H1 (cell line): ENCODE results near the gene GABARAPL2. TPM values are rescaled to one million over a fixed set of nuclear protein-coding genes. Genes with fewer than 3 reads are reported as not detected.

Experiments used
- CTCF ChIA-PET: fragments of 300-600 bp; sonication (Branson Sonifier 250); formaldehyde crosslinking; loops from one replicate; lab custom pipeline; 2021; ENCODE audit not compliant: partially characterized antibody; lab: Charles Lee
- POLR2A ChIA-PET: fragments of 300-600 bp; sonication (Branson Sonifier 250); formaldehyde crosslinking; loops from one replicate; lab custom pipeline; 2021; ENCODE audit warnings: inconsistent platforms; ENCODE audit not compliant: partially characterized antibody; lab: Charles Lee
- DNase-seq, 2 experiments: peaks; one replicate each; pipeline versions ENCODE4 v3.0.0 to v3.0.0-alpha.2; 2010 to 2022; ENCODE audit warnings: low spot score in 2 of 2, low read depth in 1 of 2, mixed read lengths in 1 of 2
- FAIRE-seq: peaks from 2 replicates; lab custom pipeline; 2011; peaks lifted over from hg19 to GRCh38; lab: Jason Lieb, UNC
- H2AFZ ChIP-seq: 2 replicates; pipeline ENCODE4 v1.8.1; 2012; ENCODE audit warnings: low read length, inconsistent platforms
- H2AK5ac ChIP-seq: 2 replicates; pipeline ENCODE4 v1.6.1; 2013; ENCODE audit warnings: low read depth, low read length
- H2BK120ac ChIP-seq: replicated peaks from 2 replicates; pipeline ENCODE3; 2013; ENCODE audit warnings: low read depth, low read length, inconsistent platforms
- H2BK12ac ChIP-seq: 2 replicates; pipeline ENCODE4 v1.6.1; 2013; ENCODE audit warnings: low read depth, low read length
- H2BK15ac ChIP-seq: 2 replicates; pipeline ENCODE4 v1.6.1; 2013; ENCODE audit warnings: low read length
- H2BK20ac ChIP-seq: 2 replicates; pipeline ENCODE4 v1.6.1; 2013; ENCODE audit warnings: low read length
- H2BK5ac ChIP-seq: 2 replicates; pipeline ENCODE4 v1.6.1; 2013; ENCODE audit warnings: low read depth, low read length
- H3K14ac ChIP-seq: 2 replicates; pipeline ENCODE4 v1.6.1; 2013; ENCODE audit warnings: inconsistent platforms; ENCODE audit not compliant: insufficient read length
- H3K18ac ChIP-seq: 2 replicates; pipeline ENCODE4 v1.6.1; 2013; ENCODE audit warnings: low read length; ENCODE audit errors: extremely low read depth
- H3K23ac ChIP-seq: 2 replicates; pipeline ENCODE4 v1.6.1; 2013; ENCODE audit warnings: inconsistent platforms; ENCODE audit not compliant: insufficient read length
- H3K23me2 ChIP-seq: 2 replicates; pipeline ENCODE4 v1.6.1; 2013; ENCODE audit warnings: low read depth, low read length
- H3K27ac ChIP-seq: 2 replicates; pipeline ENCODE4 v1.6.1; 2011; ENCODE audit warnings: low read depth, low read length, inconsistent platforms
- H3K27me3 ChIP-seq, 4 experiments: replicated peaks in 1 of 4; 1 replicate in 1 of 4; 2 replicates in 3 of 4; pipeline versions ENCODE4 v1.6.1 to v1.8.1; 2011 to 2013; ENCODE audit warnings: low read length in 3 of 4, mild to moderate bottlenecking in 3 of 4, inconsistent platforms in 2 of 4, mixed read lengths in 2 of 4, moderate library complexity in 1 of 4; ENCODE audit not compliant: control insufficient read depth in 3 of 4, insufficient read depth in 3 of 4; ENCODE audit errors: extremely low read depth in 1 of 4
- H3K36me3 ChIP-seq, 4 experiments: 2 replicates each; pipeline versions ENCODE4 v1.6.1 to v1.8.1; 2011 to 2013; ENCODE audit warnings: mild to moderate bottlenecking in 4 of 4, low read length in 3 of 4, moderate library complexity in 2 of 4, control low read depth in 1 of 4, inconsistent platforms in 1 of 4; ENCODE audit not compliant: insufficient read depth in 4 of 4, control insufficient read depth in 2 of 4
- H3K4ac ChIP-seq: replicated peaks from 2 replicates; pipeline ENCODE3; 2013; ENCODE audit warnings: low read length, low read depth, mixed read lengths, inconsistent platforms; ENCODE audit not compliant: insufficient read length
- H3K4me1 ChIP-seq, 4 experiments: replicated peaks in 1 of 4; 1 replicate in 1 of 4; 2 replicates in 3 of 4; pipeline versions ENCODE4 v1.6.1 to v1.8.1; 2011 to 2013; ENCODE audit warnings: low read length in 3 of 4, inconsistent platforms in 2 of 4, mixed read lengths in 1 of 4; ENCODE audit not compliant: insufficient read depth in 4 of 4, control insufficient read depth in 3 of 4
- H3K4me2 ChIP-seq, 2 experiments: 2 replicates each; pipeline versions ENCODE4 v1.6.1 to v1.8.1; 2011 to 2013; ENCODE audit warnings: low read depth in 2 of 2, low read length in 2 of 2, control low read depth in 1 of 2, inconsistent platforms in 1 of 2, mild to moderate bottlenecking in 1 of 2; ENCODE audit not compliant: insufficient read depth in 1 of 2
- H3K4me3 ChIP-seq, 4 experiments: fragments of 200-600, 300-600 bp in 1 of 4; sonication (generic), shearing (Covaris generic), sonication (Bioruptor Twin) in 1 of 4; 2 replicates each; pipeline versions ENCODE4 v1.5.1 to v1.8.1; 2011 to 2016; ENCODE audit warnings: low read length in 4 of 4, low read depth in 3 of 4, control low read depth in 2 of 4, inconsistent platforms in 2 of 4, mild to moderate bottlenecking in 2 of 4, mixed read lengths in 1 of 4, moderate library complexity in 1 of 4; ENCODE audit not compliant: insufficient read depth in 2 of 4; ENCODE audit errors: extremely low read depth in 1 of 4
- H3K56ac ChIP-seq: replicated peaks from 2 replicates; pipeline ENCODE3; 2013; ENCODE audit warnings: low read depth, mild to moderate bottlenecking, mixed read lengths, low read length, inconsistent platforms; ENCODE audit not compliant: insufficient read length
- H3K79me1 ChIP-seq: 2 replicates; pipeline ENCODE4 v1.6.1; 2013; ENCODE audit warnings: low read depth, low read length, control low read depth
- H3K79me2 ChIP-seq, 2 experiments: 2 replicates each; pipeline versions ENCODE4 v1.6.1 to v1.8.1; 2012 to 2013; ENCODE audit warnings: low read length in 2 of 2, mild to moderate bottlenecking in 2 of 2, inconsistent platforms in 1 of 2; ENCODE audit not compliant: insufficient read depth in 2 of 2, control insufficient read depth in 1 of 2
- H3K9ac ChIP-seq, 4 experiments: replicated peaks in 1 of 4; 1 replicate in 1 of 4; 2 replicates in 3 of 4; pipeline versions ENCODE4 v1.6.1 to v1.8.1; 2011 to 2013; ENCODE audit warnings: low read depth in 3 of 4, low read length in 3 of 4, control low read depth in 2 of 4, mild to moderate bottlenecking in 2 of 4, moderate library complexity in 2 of 4, inconsistent platforms in 1 of 4; ENCODE audit errors: extremely low read depth in 1 of 4
- H3K9me3 ChIP-seq, 2 experiments: 2 replicates each; pipeline versions ENCODE4 v1.6.1 to v1.8.1; 2012 to 2013; ENCODE audit warnings: mild to moderate bottlenecking in 2 of 2, moderate library complexity in 2 of 2, control low read depth in 1 of 2, inconsistent platforms in 1 of 2, low read depth in 1 of 2, low read length in 1 of 2, mixed read lengths in 1 of 2; ENCODE audit not compliant: insufficient read depth in 2 of 2
- H4K20me1 ChIP-seq, 2 experiments: replicated peaks in 1 of 2; 2 replicates each; pipeline versions ENCODE3 to v1.8.1; 2011 to 2013; ENCODE audit warnings: inconsistent platforms in 2 of 2, low read length in 2 of 2, mild to moderate bottlenecking in 1 of 2; ENCODE audit not compliant: insufficient read depth in 2 of 2, control insufficient read depth in 1 of 2
- H4K5ac ChIP-seq: 2 replicates; pipeline ENCODE4 v1.6.1; 2013; ENCODE audit warnings: low read length, low read depth, mixed read lengths, inconsistent platforms; ENCODE audit not compliant: insufficient read length
- H4K8ac ChIP-seq: 2 replicates; pipeline ENCODE4 v1.8.0; 2013; ENCODE audit warnings: mild to moderate bottlenecking, moderate library complexity, low read length, inconsistent platforms; ENCODE audit not compliant: insufficient read depth; ENCODE audit errors: extremely low read depth
- H4K91ac ChIP-seq: replicated peaks from 2 replicates; pipeline ENCODE3; 2013; ENCODE audit warnings: low read length, mixed read lengths, inconsistent platforms; ENCODE audit not compliant: insufficient read length
- ATF2 ChIP-seq: IDR thresholded peaks from 2 replicates; pipeline ENCODE4 v1.6.1; 2012; ENCODE audit warnings: low read length, inconsistent platforms
- BCL11A ChIP-seq, 2 experiments: IDR thresholded peaks; one replicate each; pipeline ENCODE4 v1.6.1; 2011; ENCODE audit warnings: low read depth in 2 of 2, low read length in 2 of 2, mild to moderate bottlenecking in 2 of 2
- CBX5 ChIP-seq: fragments of 300-800, 300-1000 bp; sonication (generic); IDR thresholded peaks from 2 replicates; pipeline ENCODE4 v1.7.1; 2016; ENCODE audit warnings: antibody characterized with exemption, low read length, low read depth
- E2F6 ChIP-seq: IDR thresholded peaks from 2 replicates; pipeline ENCODE4 v1.6.1; 2012; ENCODE audit warnings: inconsistent platforms
- KDM1A ChIP-seq: fragments of 200-600, 300-600 bp; sonication (generic); IDR thresholded peaks from 2 replicates; pipeline ENCODE4 v1.7.1; 2016; ENCODE audit warnings: mild to moderate bottlenecking, low read length, borderline replicate concordance
- MAX ChIP-seq: IDR thresholded peaks from 2 replicates; pipeline ENCODE4 v1.6.1; 2012; ENCODE audit warnings: inconsistent platforms
- RFX5 ChIP-seq: IDR thresholded peaks from 2 replicates; pipeline ENCODE4 v1.6.1; 2011; ENCODE audit warnings: low read depth, low read length, improper control_type of control experiment, borderline replicate concordance
- RNF2 ChIP-seq: fragments of 200-900, 300-1000 bp; sonication (generic); IDR thresholded peaks from 2 replicates; pipeline ENCODE4 v1.7.1; 2016; ENCODE audit warnings: borderline replicate concordance, low read depth, mild to moderate bottlenecking, antibody characterized with exemption, low read length; ENCODE audit not compliant: poor library complexity, severe bottlenecking; ENCODE audit errors: missing control alignments
- WGBS, 2 experiments: shearing (Covaris generic) in 1 of 2; methylation state at CpG; one replicate each; pipeline versions ENCODE4 v1.1.6 to v1.1.7; 2013 to 2015; ENCODE audit warnings: low lambda C conversion rate in 2 of 2, mixed read lengths in 2 of 2, inconsistent platforms in 1 of 2, low coverage in 1 of 2, missing lambda C conversion rate in 1 of 2; ENCODE audit not compliant: insufficient replicate concordance in 2 of 2, insufficient coverage in 1 of 2, insufficient read length in 1 of 2; ENCODE audit errors: extremely low coverage in 1 of 2, missing lambda C conversion rate in 1 of 2; 5-methylcytosine and 5-hydroxymethylcytosine counted together
- polyA plus RNA-seq, 7 experiments: library from polyadenylated mRNA; depleted of rRNA in 3 of 7; stranded (reverse) in 5 of 7; unstranded in 2 of 7; fragments of >200 nt in 5 of 7; fragments of 200-250 nt in 2 of 7; gene quantifications; 1 replicate in 5 of 7; 2 replicates in 1 of 7; 4 replicates in 1 of 7; pipeline versions ENCODE4 v1.2.1 to v1.2.3, GENCODE V29; 2011 to 2013; ENCODE audit warnings: missing spikeins in 2 of 7, mixed read lengths in 2 of 7
- total RNA-seq: library from RNA; stranded (reverse); fragmentation: NEBNext Ultra II Directional; extraction: Animal tissue kit (Norgen Biotek cat#: 25700); gene quantifications from 2 replicates; pipeline ENCODE4 v1.2.1, GENCODE V29; 2021

GABARAPL2 gene
- total and polyA plus RNA-seq, 2 of the 8 experiments (the other 6 are each of a cell fraction or from before 2014, with no cell fraction given), result 65.8 to 71.3 TPM

- DNase-seq (no peak), FAIRE-seq (no peak)
- H3K4me3 ChIP-seq, result no peak overlapping the region
- TF ChIP-seq CBX5 (no peak), MAX (no peak), RNF2 (no peak), BCL11A (IDR thresholded peaks at IDR 0.05; ENCODE audit: low read depth in 2 of 2, low read length in 2 of 2) (no peak), KDM1A (no peak), E2F6 (no peak), ATF2 (no peak), RFX5 (no peak)
Observed at GRCh38 chr16:75559564-75560372, 6.4 kb upstream of the GABARAPL2 start.

More at GRCh38 chr16:75559564-75560372, 6.4 kb upstream of the GABARAPL2 start:
- H4K91ac ChIP-seq, result no peak overlapping the region
- no peak overlapping the region for H3K23ac ChIP-seq
- H2BK15ac ChIP-seq, result no peak overlapping the region
- peaks cover 8% of the 10 kb centered on the region; the same call in 1 of the 2 replicates for H3K23me2 ChIP-seq
- no peaks in the 10 kb centered on the region for H4K20me1 ChIP-seq
- peak overlapping the region; percentile 54; the same call in 1 of the 2 replicates for H2BK5ac ChIP-seq
- H3K56ac ChIP-seq, result no peak overlapping the region
- H3K36me3 ChIP-seq, result no peaks in the 10 kb centered on the region
- H3K9me3 ChIP-seq, result no peaks in the 10 kb centered on the region
- H3K79me2 ChIP-seq, result no peaks in the 10 kb centered on the region
- H3K4me1 ChIP-seq, result peaks cover 2 to 5% (median 2%) of the 10 kb centered on the region in 4 experiments; a peak in 4 of 7 replicates
- no peak overlapping the region for H3K9ac ChIP-seq
- no peaks in the 10 kb centered on the region for H3K79me1 ChIP-seq
- ChIA-PET POLR2A (interaction anchor here (1.0 kb wide), 2 partner anchors 9 to 32 kb away, joined by 3 read pairs; no protein-coding TSS in a partner anchor), CTCF (interaction anchor here (0.5 to 9.4 kb wide), 6 partner anchors 9 to 95 kb away, joined by 3 to 96 read pairs (median 4); partner anchors contain the start of gene TMEM170A)
- no peak overlapping the region for H4K5ac ChIP-seq
- peak overlapping the region; percentile 79 for H2AFZ ChIP-seq
- WGBS, 2 experiments, result 76% methylated on average over 9 of the region's 10 CpGs; no CpG with 5 or more reads in 1 of the 2 experiments
- no peak overlapping the region for H4K8ac ChIP-seq
- H3K4ac ChIP-seq, result no peak overlapping the region
- no peaks in the 10 kb centered on the region; a peak in 1 of 7 replicates for H3K27me3 ChIP-seq
- H2BK120ac ChIP-seq, result no peak overlapping the region
- H3K4me2 ChIP-seq, result no peak overlapping the region; a peak in 1 of 4 replicates
- H3K18ac ChIP-seq, result no peak overlapping the region
- no peak overlapping the region for H3K27ac ChIP-seq
- H3K14ac ChIP-seq, result no peak overlapping the region
- no peak overlapping the region for H2BK20ac ChIP-seq
- peak overlapping the region; percentile 46; the same call in 1 of the 2 replicates for H2BK12ac ChIP-seq
- no peak overlapping the region for H2AK5ac ChIP-seq
